GM12878 (cell line): ENCODE data around the gene MGRN1. TPM values are rescaled to one million over a fixed set of nuclear protein-coding genes. Genes with fewer than 3 reads are reported as not detected.

Experiments
- CREM ChIP-seq: IDR thresholded peaks from 2 replicates; pipeline ENCODE4 v1.6.1; 2014; ENCODE audit warnings: antibody characterized with exemption, low read depth
- FOXM1 ChIP-seq: IDR thresholded peaks from 2 replicates; pipeline ENCODE4 v1.6.1; 2012; ENCODE audit warnings: low read depth, mild to moderate bottlenecking, inconsistent platforms, low read length, moderate library complexity
- KDM1A ChIP-seq: fragments of 200-600 bp; sonication (generic); IDR thresholded peaks from 2 replicates; pipeline ENCODE4 v1.6.1; 2016; ENCODE audit warnings: borderline replicate concordance
- MEF2B ChIP-seq: fragments of 450-650 bp; IDR thresholded peaks from 2 replicates; pipeline ENCODE4 v1.6.1; 2018; ENCODE audit warnings: mild to moderate bottlenecking, moderate library complexity; ENCODE audit not compliant: partially characterized antibody, poor library complexity, severe bottlenecking
- MXI1 ChIP-seq: fragments of 150-350 bp; IDR thresholded peaks from 2 replicates; pipeline ENCODE4 v1.6.1; 2011; ENCODE audit warnings: low read depth, mild to moderate bottlenecking, inconsistent platforms, low read length, improper control_type of control experiment
- NR2F1 ChIP-seq: fragments of 450-650 bp; conservative IDR thresholded peaks from 2 replicates; pipeline ENCODE4 v1.6.1; 2017; ENCODE audit warnings: mild to moderate bottlenecking
- PAX5 ChIP-seq: IDR thresholded peaks from 2 replicates; pipeline ENCODE4 v1.6.1; 2011; ENCODE audit warnings: low read depth, low read length, borderline replicate concordance
- SIX5 ChIP-seq: IDR thresholded peaks from 2 replicates; pipeline ENCODE4 v1.6.1; 2011; ENCODE audit warnings: mild to moderate bottlenecking, low read depth, low read length, moderate library complexity; ENCODE audit not compliant: severe bottlenecking
- SP1 ChIP-seq: IDR thresholded peaks from one replicate; pipeline ENCODE4 v1.6.1; 2011; ENCODE audit warnings: low read depth, low read length
- SREBF1 ChIP-seq: IDR thresholded peaks from 2 replicates; pipeline ENCODE4 v1.6.1; 2012; ENCODE audit warnings: mild to moderate bottlenecking, low read length
- TCF12 ChIP-seq: IDR thresholded peaks from 2 replicates; pipeline ENCODE4 v1.6.1; 2011; ENCODE audit warnings: low read depth, mild to moderate bottlenecking, low read length
- WRNIP1 ChIP-seq: IDR thresholded peaks from 2 replicates; pipeline ENCODE4 v1.6.1; 2011; ENCODE audit warnings: low read depth, low read length, improper control_type of control experiment, borderline replicate concordance
- ZSCAN29 ChIP-seq: fragments of 450-650 bp; IDR thresholded peaks from 2 replicates; pipeline ENCODE4 v1.6.1; 2017; ENCODE audit warnings: mild to moderate bottlenecking, moderate library complexity
- polyA plus RNA-seq, 11 experiments: library from polyadenylated mRNA; depleted of rRNA in 4 of 11; unstranded in 6 of 11; stranded (reverse) in 5 of 11; fragments of >200 nt; fragmentation: Nextera tagmentation in 4 of 11; fragmentation: Illumina TruSeq in 1 of 11; extraction: Ambion mirVana in 4 of 11; extraction: Trizol in 1 of 11; gene quantifications; 1 replicate in 1 of 11; 2 replicates in 10 of 11; pipeline versions ENCODE4 v1.2.1 to v1.2.3, GENCODE V29; 2011 to 2016; ENCODE audit warnings: inconsistent platforms in 2 of 11, missing spikeins in 2 of 11, low read depth in 1 of 11
- total RNA-seq, 4 experiments: library from RNA; depleted of rRNA in 3 of 4; stranded (reverse); fragments of >200 nt in 3 of 4; fragmentation: Illumina TruSeq in 1 of 4; extraction: Trizol in 1 of 4; gene quantifications; 2 replicates each; pipeline versions ENCODE4 v1.2.1 to v1.2.3, GENCODE V29; 2013 to 2021

The MGRN1 gene
- total and polyA plus RNA-seq, 10 of the 15 experiments (the other 5 are each of a cell fraction or from before 2014, with no cell fraction given), result 0.35 to 86.7 (median 14.6) TPM

- TF ChIP-seq MXI1 (peak; percentile 81), CREM (peak; percentile 78), TCF12 (peak; percentile 29; the same call in 1 of the 2 replicates), SREBF1 (peak; percentile 67), FOXM1 (no peak), KDM1A (no peak), SIX5 (peak; percentile 83), MEF2B (peak; percentile 88), SP1 (peak; percentile 24), WRNIP1 (no peak), NR2F1 (peak; percentile 28; the same call in 1 of the 2 replicates), ZSCAN29 (peak; percentile 71), PAX5 (peak; percentile 91)
These were observed 9.8 kb upstream of the MGRN1 start, which contains the start of gene UBALD1 (continued) for GRCh38 chr16:4614571-4615383.
